Common myeloid progenitor, CD34-positive (primary cell): Measurements from ENCODE around the gene MOCS3.

Experiments
- CTCF ChIA-PET: fragments of 350-600 bp; sonication (Branson Sonifier 250); formaldehyde crosslinking; loops from one replicate; lab custom pipeline; 2021; ENCODE audit warnings: antibody characterized with exemption; lab: Charles Lee
- POLR2A ChIA-PET: fragments of 350-600 bp; sonication (Branson Sonifier 250); formaldehyde crosslinking; loops from one replicate; lab custom pipeline; 2021; ENCODE audit warnings: antibody characterized with exemption; lab: Charles Lee
- DNase-seq, 3 donors: peaks; one replicate each; pipeline versions ENCODE4 v3.0.0 to v3.0.0-alpha.2; 2013
- H3K27ac ChIP-seq, 2 experiments: 1 replicate in 1 of 2; 2 replicates in 1 of 2; pipeline ENCODE4 v1.7.0; 2013; ENCODE audit warnings: inconsistent platforms in 2 of 2, low read length in 2 of 2, mild to moderate bottlenecking in 2 of 2, low read depth in 1 of 2, moderate library complexity in 1 of 2; ENCODE audit not compliant: severe bottlenecking in 2 of 2, insufficient read depth in 1 of 2, poor library complexity in 1 of 2
- H3K27me3 ChIP-seq, 5 experiments: replicated peaks in 2 of 5; 1 replicate in 3 of 5; 2 replicates in 2 of 5; pipeline versions ENCODE4 v1.6.1 to v1.7.0; 2013; ENCODE audit warnings: low read length in 4 of 5, mild to moderate bottlenecking in 2 of 5, moderate library complexity in 2 of 5, inconsistent platforms in 1 of 5; ENCODE audit not compliant: insufficient read depth in 5 of 5, control insufficient read depth in 4 of 5
- H3K36me3 ChIP-seq, 4 experiments: 1 replicate in 2 of 4; 2 replicates in 2 of 4; pipeline versions ENCODE4 v1.6.1 to v1.7.0; 2013; ENCODE audit warnings: low read length in 3 of 4, control low read depth in 1 of 4, mild to moderate bottlenecking in 1 of 4; ENCODE audit not compliant: control insufficient read depth in 4 of 4, insufficient read depth in 4 of 4
- H3K4me1 ChIP-seq, 4 experiments: 1 replicate in 3 of 4; 2 replicates in 1 of 4; pipeline versions ENCODE4 v1.6.1 to v1.7.1; 2013; ENCODE audit warnings: low read length in 3 of 4, mild to moderate bottlenecking in 3 of 4, control low read depth in 1 of 4, inconsistent platforms in 1 of 4, moderate library complexity in 1 of 4; ENCODE audit not compliant: control insufficient read depth in 4 of 4, insufficient read depth in 4 of 4; ENCODE audit errors: control extremely low read depth in 1 of 4
- H3K4me3 ChIP-seq, 7 experiments: 1 replicate in 4 of 7; 2 replicates in 3 of 7; pipeline versions ENCODE4 v1.5.1 to v1.7.0; 2013; ENCODE audit warnings: mild to moderate bottlenecking in 7 of 7, low read length in 6 of 7, moderate library complexity in 6 of 7, inconsistent platforms in 2 of 7, low read depth in 2 of 7, control low read depth in 1 of 7; ENCODE audit not compliant: insufficient read depth in 4 of 7, control insufficient read depth in 1 of 7; ENCODE audit errors: extremely low read depth in 1 of 7
- H3K9me3 ChIP-seq, 5 experiments: 1 replicate in 4 of 5; 2 replicates in 1 of 5; pipeline versions ENCODE4 v1.6.1 to v1.7.1; 2013; ENCODE audit warnings: low read length in 4 of 5, mild to moderate bottlenecking in 2 of 5, inconsistent platforms in 1 of 5, low read depth in 1 of 5, moderate library complexity in 1 of 5; ENCODE audit not compliant: control insufficient read depth in 4 of 5, insufficient read depth in 2 of 5; ENCODE audit errors: control extremely low read depth in 1 of 5
- WGBS: methylation state at CpG from one replicate; pipeline ENCODE4 v1.1.5; 2013; ENCODE audit not compliant: insufficient coverage; 5-methylcytosine and 5-hydroxymethylcytosine counted together

MOCS3 gene

GRCh38 chr20:50980071-50980681, 21.6 kb downstream of the MOCS3 start:
- 98% methylated on average over 5 of the region's 8 CpGs for WGBS
- no peak overlapping the region for H3K4me3 ChIP-seq
- ChIA-PET CTCF (interaction anchor here (2.1 to 11.4 kb wide), 5 partner anchors 8 to 326 kb away, joined by 4 to 184 read pairs (median 12); no protein-coding TSS in a partner anchor), POLR2A (no interaction called here)
- H3K36me3 ChIP-seq: no peaks in the 10 kb centered on the region
- no peak overlapping the region for H3K27ac ChIP-seq
- H3K27me3 ChIP-seq: peaks cover 0 to 15% (median 7%) of the 10 kb centered on the region in 5 experiments
- no peak for DNase-seq
- H3K9me3 ChIP-seq: no peaks in the 10 kb centered on the region
- peaks cover 0 to 4% (median 0%) of the 10 kb centered on the region in 4 experiments for H3K4me1 ChIP-seq

GRCh38 chr20:50980851-50981713, 22.5 kb downstream of the MOCS3 start:
- Histone ChIP-seq H3K27ac (no peak overlapping the region), H3K4me1 (peaks cover 0 to 4% (median 0%) of the 10 kb centered on the region in 4 experiments), H3K27me3 (peaks cover 0 to 15% (median 7%) of the 10 kb centered on the region in 5 experiments), H3K4me3 (peak overlapping the region in 1 of 7 experiments; percentile 57), H3K36me3 (no peaks in the 10 kb centered on the region), H3K9me3 (no peaks in the 10 kb centered on the region)
- POLR2A ChIA-PET: interaction anchor here (0.8 kb wide), 1 partner anchor 23 kb away, joined by 3 read pairs; no protein-coding TSS in a partner anchor
- peak; percentile 66 to 77 (median 75) for DNase-seq
- CTCF ChIA-PET: interaction anchor here (0.9 to 11.4 kb wide), 14 partner anchors 9 to 412 kb away, joined by 3 to 184 read pairs (median 5); partner anchors contain the start of genes BCAS4 and MOCS3
- 55% methylated on average over 24 of the region's 26 CpGs for WGBS

- ChIA-PET CTCF (interaction anchor here (0.9 to 11.4 kb wide), 17 partner anchors 9 to 411 kb away, joined by 3 to 184 read pairs (median 4); partner anchors contain the start of genes BCAS4 and MOCS3), POLR2A (interaction anchor here (0.8 kb wide), 1 partner anchor 24 kb away, joined by 3 read pairs; no protein-coding TSS in a partner anchor)
- Histone ChIP-seq H3K27me3 (peaks cover 0 to 19% (median 7%) of the 10 kb centered on the region in 5 experiments), H3K4me1 (peaks cover 0 to 4% (median 0%) of the 10 kb centered on the region in 4 experiments), H3K27ac (no peak overlapping the region), H3K36me3 (no peaks in the 10 kb centered on the region), H3K9me3 (no peaks in the 10 kb centered on the region), H3K4me3 (no peak overlapping the region)
- no peak for DNase-seq
- WGBS: 100% methylated on average over 1 of the region's 3 CpGs
Observed at GRCh38 chr20:50981714-50982048, 23.1 kb downstream of the MOCS3 start.

GRCh38 chr20:50982363-50982762, 23.7 kb downstream of the MOCS3 start:
- no peaks in the 10 kb centered on the region for H3K36me3 ChIP-seq
- DNase-seq: peak in 2 of 3 donors; percentile 13 to 15
- no peak overlapping the region for H3K27ac ChIP-seq
- H3K27me3 ChIP-seq: peaks cover 0 to 14% (median 8%) of the 10 kb centered on the region in 5 experiments
- no peaks in the 10 kb centered on the region for H3K9me3 ChIP-seq
- ChIA-PET POLR2A (interaction anchor here (0.8 kb wide), 1 partner anchor 24 kb away, joined by 3 read pairs; no protein-coding TSS in a partner anchor), CTCF (interaction anchor here (0.9 to 11.4 kb wide), 14 partner anchors 9 to 411 kb away, joined by 3 to 184 read pairs (median 4); partner anchors contain the start of genes BCAS4 and MOCS3)
- H3K4me1 ChIP-seq: peaks cover 0 to 4% (median 0%) of the 10 kb centered on the region in 4 experiments
- WGBS: 58% methylated on average over 4 of the region's 4 CpGs
- H3K4me3 ChIP-seq: no peak overlapping the region

- H3K27ac ChIP-seq: no peak overlapping the region
- WGBS: no CpG with 5 or more reads among the region's 2 CpGs
- no peak for DNase-seq
- H3K4me1 ChIP-seq: peaks cover 0 to 4% (median 0%) of the 10 kb centered on the region in 4 experiments
- peaks cover 0 to 10% (median 7%) of the 10 kb centered on the region in 5 experiments for H3K27me3 ChIP-seq
- no peaks in the 10 kb centered on the region for H3K9me3 ChIP-seq
- CTCF ChIA-PET: interaction anchor here (0.6 to 11.4 kb wide), 5 partner anchors 15 to 356 kb away, joined by 3 to 184 read pairs (median 3); no protein-coding TSS in a partner anchor
- POLR2A ChIA-PET: no interaction called here
- H3K36me3 ChIP-seq: no peaks in the 10 kb centered on the region
- no peak overlapping the region for H3K4me3 ChIP-seq
Observed at GRCh38 chr20:50983321-50983720, 24.7 kb downstream of the MOCS3 start.

GRCh38 chr20:50987493-50988210, 29.0 kb downstream of the MOCS3 start:
- ChIA-PET CTCF (interaction anchor here (0.7 to 11.4 kb wide), 18 partner anchors 8 to 607 kb away, joined by 3 to 184 read pairs (median 4); no protein-coding TSS in a partner anchor), POLR2A (interaction anchor here (0.6 to 1.4 kb wide), 2 partner anchors 13 to 319 kb away, joined by 3 to 4 read pairs; no protein-coding TSS in a partner anchor)
- no peak overlapping the region for H3K4me3 ChIP-seq
- 25% methylated on average over 10 of the region's 13 CpGs for WGBS
- H3K27me3 ChIP-seq: peaks cover 2 to 15% (median 8%) of the 10 kb centered on the region in 5 experiments
- H3K9me3 ChIP-seq: no peaks in the 10 kb centered on the region
- H3K27ac ChIP-seq: no peak overlapping the region
- peak; percentile 79 to 90 (median 82) for DNase-seq
- no peaks in the 10 kb centered on the region for H3K36me3 ChIP-seq
- no peaks in the 10 kb centered on the region for H3K4me1 ChIP-seq
